ENCODE measurements around the gene ATP5MC2. TPM values are rescaled to one million over a fixed set of nuclear protein-coding genes. Genes with fewer than 3 reads are reported as not detected.

ATP5MC2 gene
- total and polyA plus RNA-seq, 9 of the 15 experiments (the other 6 are each of a cell fraction or from before 2014, with no cell fraction given) = 314 to 1,208 (median 468) TPM

GRCh38 chr12:53675701-53676607 lies at the start of gene ATP5MC2 (continued):
- TF ChIP-seq, protein P1, sequence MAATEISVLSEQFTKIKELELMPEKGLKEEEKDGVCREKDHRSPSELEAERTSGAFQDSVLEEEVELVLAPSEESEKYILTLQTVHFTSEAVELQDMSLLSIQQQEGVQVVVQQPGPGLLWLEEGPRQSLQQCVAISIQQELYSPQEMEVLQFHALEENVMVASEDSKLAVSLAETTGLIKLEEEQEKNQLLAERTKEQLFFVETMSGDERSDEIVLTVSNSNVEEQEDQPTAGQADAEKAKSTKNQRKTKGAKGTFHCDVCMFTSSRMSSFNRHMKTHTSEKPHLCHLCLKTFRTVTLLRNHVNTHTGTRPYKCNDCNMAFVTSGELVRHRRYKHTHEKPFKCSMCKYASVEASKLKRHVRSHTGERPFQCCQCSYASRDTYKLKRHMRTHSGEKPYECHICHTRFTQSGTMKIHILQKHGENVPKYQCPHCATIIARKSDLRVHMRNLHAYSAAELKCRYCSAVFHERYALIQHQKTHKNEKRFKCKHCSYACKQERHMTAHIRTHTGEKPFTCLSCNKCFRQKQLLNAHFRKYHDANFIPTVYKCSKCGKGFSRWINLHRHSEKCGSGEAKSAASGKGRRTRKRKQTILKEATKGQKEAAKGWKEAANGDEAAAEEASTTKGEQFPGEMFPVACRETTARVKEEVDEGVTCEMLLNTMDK (IDR thresholded peaks at IDR 0.05; ENCODE audit: borderline replicate concordance, insufficient read depth, low read depth, low read length, poor library complexity, severe bottlenecking) = peak; percentile 100
- peak; percentile 89 for TF ChIP-seq KAT2B (IDR thresholded peaks at IDR 0.05; ENCODE audit: low read depth, low read length)
- TF ChIP-seq, protein P2, sequence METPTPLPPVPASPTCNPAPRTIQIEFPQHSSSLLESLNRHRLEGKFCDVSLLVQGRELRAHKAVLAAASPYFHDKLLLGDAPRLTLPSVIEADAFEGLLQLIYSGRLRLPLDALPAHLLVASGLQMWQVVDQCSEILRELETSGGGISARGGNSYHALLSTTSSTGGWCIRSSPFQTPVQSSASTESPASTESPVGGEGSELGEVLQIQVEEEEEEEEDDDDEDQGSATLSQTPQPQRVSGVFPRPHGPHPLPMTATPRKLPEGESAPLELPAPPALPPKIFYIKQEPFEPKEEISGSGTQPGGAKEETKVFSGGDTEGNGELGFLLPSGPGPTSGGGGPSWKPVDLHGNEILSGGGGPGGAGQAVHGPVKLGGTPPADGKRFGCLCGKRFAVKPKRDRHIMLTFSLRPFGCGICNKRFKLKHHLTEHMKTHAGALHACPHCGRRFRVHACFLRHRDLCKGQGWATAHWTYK (CRISPR knock-in tag; IDR thresholded peaks at IDR 0.05) = peak; percentile 94
- peak; percentile 94; the same call in 1 of the 2 replicates for TF ChIP-seq CBX1 (IDR thresholded peaks at IDR 0.05; ENCODE audit: low read depth)
- TF ChIP-seq, protein P3, sequence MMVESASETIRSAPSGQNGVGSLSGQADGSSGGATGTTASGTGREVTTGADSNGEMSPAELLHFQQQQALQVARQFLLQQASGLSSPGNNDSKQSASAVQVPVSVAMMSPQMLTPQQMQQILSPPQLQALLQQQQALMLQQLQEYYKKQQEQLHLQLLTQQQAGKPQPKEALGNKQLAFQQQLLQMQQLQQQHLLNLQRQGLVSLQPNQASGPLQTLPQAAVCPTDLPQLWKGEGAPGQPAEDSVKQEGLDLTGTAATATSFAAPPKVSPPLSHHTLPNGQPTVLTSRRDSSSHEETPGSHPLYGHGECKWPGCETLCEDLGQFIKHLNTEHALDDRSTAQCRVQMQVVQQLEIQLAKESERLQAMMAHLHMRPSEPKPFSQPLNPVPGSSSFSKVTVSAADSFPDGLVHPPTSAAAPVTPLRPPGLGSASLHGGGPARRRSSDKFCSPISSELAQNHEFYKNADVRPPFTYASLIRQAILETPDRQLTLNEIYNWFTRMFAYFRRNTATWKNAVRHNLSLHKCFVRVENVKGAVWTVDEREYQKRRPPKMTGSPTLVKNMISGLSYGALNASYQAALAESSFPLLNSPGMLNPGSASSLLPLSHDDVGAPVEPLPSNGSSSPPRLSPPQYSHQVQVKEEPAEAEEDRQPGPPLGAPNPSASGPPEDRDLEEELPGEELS (CRISPR knock-in tag; IDR thresholded peaks at IDR 0.05; ENCODE audit: borderline replicate concordance) = peak; percentile 76; the same call in 1 of the 2 replicates
- 0 out of 2 replicates have a peak, but pooled peaks have one; percentile 60 for TF ChIP-seq SMAD3 (CRISPR knock-in tag; conservative IDR thresholded peaks at IDR 0.05)
- no peak for TF ChIP-seq HNRNPUL1 (IDR thresholded peaks at IDR 0.05; ENCODE audit: low read length)
- TF ChIP-seq BRD4 (IDR thresholded peaks at IDR 0.05) = peak; percentile 74; the same call in 1 of the 2 replicates
- peak; percentile 97 for TF ChIP-seq RB1 (IDR thresholded peaks at IDR 0.05; ENCODE audit: low read depth)
- TF ChIP-seq ZNF830 (CRISPR knock-in tag; IDR thresholded peaks at IDR 0.05) = no peak
- peak; percentile 77; the same call in 1 of the 2 replicates for TF ChIP-seq KLF6 (CRISPR knock-in tag; IDR thresholded peaks at IDR 0.05; ENCODE audit: borderline replicate concordance)
- no peak for TF ChIP-seq ZNF77 (CRISPR knock-in tag; IDR thresholded peaks at IDR 0.05)
- TF ChIP-seq RAD21 (CRISPR knock-in tag; conservative IDR thresholded peaks at IDR 0.05 in 1 of 2, IDR thresholded peaks at IDR 0.05 in 1 of 2) = peak; percentile 98 to 99
- TF ChIP-seq E2F4 (CRISPR knock-in tag; IDR thresholded peaks at IDR 0.05; ENCODE audit: low read depth) = peak; percentile 86

All from K562 (cell line).